Keratinocyte (primary cell): ENCODE data around the gene TIMP2. TPM values are rescaled to one million over a fixed set of nuclear protein-coding genes. Genes with fewer than 3 reads are reported as not detected.
A peak's percentile ranks its signal among the peaks of the same experiment; 100 is the strongest.

ENCODE experiments used
- DNase-seq: peaks from one replicate; pipeline ENCODE4 v3.0.0-alpha.2; 2011; ENCODE audit warnings: low read depth, missing footprints, low spot score
- FAIRE-seq: peaks from 2 replicates; lab custom pipeline; 2011; peaks lifted over from hg19 to GRCh38; lab: Jason Lieb, UNC
- H2AFZ ChIP-seq: 2 replicates; pipeline ENCODE4 v1.6.0; 2012; ENCODE audit warnings: low read length, control low read depth, inconsistent platforms; ENCODE audit not compliant: control insufficient read depth
- H3K27ac ChIP-seq: 2 replicates; pipeline ENCODE4 v1.5.1; 2011; ENCODE audit warnings: low read length; ENCODE audit not compliant: control insufficient read depth, insufficient read depth
- H3K27me3 ChIP-seq: 3 replicates; pipeline ENCODE4 v1.6.0; 2011; ENCODE audit warnings: low read length; ENCODE audit not compliant: control insufficient read depth, insufficient read depth; ENCODE audit errors: extremely low read depth
- H3K36me3 ChIP-seq, 2 experiments: 2 replicates in 1 of 2; 3 replicates in 1 of 2; pipeline ENCODE4 v1.5.1; 2011; ENCODE audit warnings: low read length in 2 of 2, mild to moderate bottlenecking in 1 of 2; ENCODE audit not compliant: control insufficient read depth in 2 of 2, insufficient read depth in 2 of 2; ENCODE audit errors: extremely low read depth in 1 of 2
- H3K4me1 ChIP-seq: 3 replicates; pipeline ENCODE4 v1.5.1; 2011; ENCODE audit warnings: low read length; ENCODE audit not compliant: control insufficient read depth, insufficient read depth; ENCODE audit errors: extremely low read depth
- H3K4me2 ChIP-seq: 3 replicates; pipeline ENCODE4 v1.6.0; 2011; ENCODE audit warnings: low read depth, low read length; ENCODE audit not compliant: control insufficient read depth, insufficient read depth; ENCODE audit errors: extremely low read depth
- H3K4me3 ChIP-seq, 3 experiments: fragments of 200-600 bp in 1 of 3; sonication (generic) in 1 of 3; 2 replicates in 2 of 3; 3 replicates in 1 of 3; pipeline ENCODE4 v1.5.1; 2011 to 2016; ENCODE audit warnings: low read length in 3 of 3, mild to moderate bottlenecking in 3 of 3, control low read depth in 2 of 3, inconsistent platforms in 1 of 3, low read depth in 1 of 3, mixed read lengths in 1 of 3, mixed run types in 1 of 3, moderate library complexity in 1 of 3; ENCODE audit not compliant: control insufficient read depth in 2 of 3, insufficient read depth in 2 of 3; ENCODE audit errors: extremely low read depth in 1 of 3
- H3K79me2 ChIP-seq: 2 replicates; pipeline ENCODE4 v1.6.0; 2012; ENCODE audit warnings: low read length; ENCODE audit not compliant: control insufficient read depth, insufficient read depth
- H3K9ac ChIP-seq: 3 replicates; pipeline ENCODE4 v1.6.0; 2011; ENCODE audit warnings: low read length; ENCODE audit not compliant: control insufficient read depth, insufficient read depth; ENCODE audit errors: extremely low read depth
- H3K9me1 ChIP-seq: 3 replicates; pipeline ENCODE4 v1.6.0; 2011; ENCODE audit warnings: low read length; ENCODE audit not compliant: control insufficient read depth, insufficient read depth; ENCODE audit errors: extremely low read depth
- H3K9me3 ChIP-seq: 2 replicates; pipeline ENCODE4 v1.5.1; 2012; ENCODE audit warnings: low read depth, low read length; ENCODE audit not compliant: control insufficient read depth
- H4K20me1 ChIP-seq: 3 replicates; pipeline ENCODE4 v1.6.0; 2011; ENCODE audit warnings: low read length; ENCODE audit not compliant: control insufficient read depth, insufficient read depth; ENCODE audit errors: extremely low read depth
- CTCF ChIP-seq, 3 experiments: IDR thresholded peaks in 1 of 3; conservative IDR thresholded peaks in 1 of 3; optimal IDR thresholded peaks in 1 of 3; 2 replicates in 2 of 3; 3 replicates in 1 of 3; pipeline versions ENCODE3 to v1.5.1; 2011; ENCODE audit warnings: low read length in 3 of 3, mild to moderate bottlenecking in 3 of 3, moderate library complexity in 2 of 3, control low read depth in 1 of 3, inconsistent platforms in 1 of 3; ENCODE audit not compliant: insufficient read depth in 2 of 3; ENCODE audit errors: extremely low read depth in 1 of 3
- EZH2 ChIP-seq: IDR thresholded peaks from one replicate; pipeline ENCODE4 v1.6.1; 2012; ENCODE audit warnings: inconsistent platforms, mild to moderate bottlenecking, low read length, moderate library complexity
- dilution Hi-C: fragments of 300-500 bp; cut with MboI; formaldehyde crosslinking; loops from one replicate; pipeline ENCODE4 v1.7.0; 2020; ENCODE audit warnings: low sequenced_read_pairs; ENCODE audit not compliant: extremely low pct_ligation_motif_present
- polyA plus RNA-seq, 5 experiments: library from polyadenylated mRNA; depleted of rRNA in 3 of 5; stranded (reverse) in 3 of 5; stranded (forward) in 1 of 5; unstranded in 1 of 5; fragments of >200 nt; gene quantifications; 1 replicate in 1 of 5; 2 replicates in 3 of 5; 3 replicates in 1 of 5; pipeline versions ENCODE4 v1.2.1 to v1.2.3, GENCODE V29; 2011 to 2012; ENCODE audit warnings: missing spikeins in 2 of 5, low read depth in 1 of 5, low replicate concordance in 1 of 5

The TIMP2 gene
- polyA plus RNA-seq, 1 donor (not counting 4 experiments of a cell fraction or from before 2014, with no cell fraction given): 1.2 TPM

GRCh38 chr17:78864117-78864516 lies 61.1 kb downstream of the TIMP2 start:
- H3K9me3 ChIP-seq: no peaks in the 10 kb centered on the region
- H3K4me3 ChIP-seq: no peak overlapping the region
- no peaks in the 10 kb centered on the region for H3K9me1 ChIP-seq
- H3K36me3 ChIP-seq: no peaks in the 10 kb centered on the region
- no peak overlapping the region for H3K9ac ChIP-seq
- no peaks in the 10 kb centered on the region for H3K27me3 ChIP-seq
- H3K79me2 ChIP-seq: no peaks in the 10 kb centered on the region
- no peak overlapping the region for H3K4me2 ChIP-seq
- H3K27ac ChIP-seq: no peak overlapping the region
- peaks cover 5% of the 10 kb centered on the region for H3K4me1 ChIP-seq
- DNase-seq (no peak), FAIRE-seq (no peak)
- TF ChIP-seq CTCF (optimal IDR thresholded peaks at IDR 0.05 in 1 of 3, IDR thresholded peaks at IDR 0.05 in 1 of 3, conservative IDR thresholded peaks at IDR 0.05 in 1 of 3; ENCODE audit: extremely low read depth in 1 of 3, insufficient read depth in 2 of 3, low read length in 3 of 3) (no peak), EZH2 (no peak)
- dilution Hi-C loops: no loop called here
- H2AFZ ChIP-seq: no peak overlapping the region
- no peaks in the 10 kb centered on the region for H4K20me1 ChIP-seq

DNA sequence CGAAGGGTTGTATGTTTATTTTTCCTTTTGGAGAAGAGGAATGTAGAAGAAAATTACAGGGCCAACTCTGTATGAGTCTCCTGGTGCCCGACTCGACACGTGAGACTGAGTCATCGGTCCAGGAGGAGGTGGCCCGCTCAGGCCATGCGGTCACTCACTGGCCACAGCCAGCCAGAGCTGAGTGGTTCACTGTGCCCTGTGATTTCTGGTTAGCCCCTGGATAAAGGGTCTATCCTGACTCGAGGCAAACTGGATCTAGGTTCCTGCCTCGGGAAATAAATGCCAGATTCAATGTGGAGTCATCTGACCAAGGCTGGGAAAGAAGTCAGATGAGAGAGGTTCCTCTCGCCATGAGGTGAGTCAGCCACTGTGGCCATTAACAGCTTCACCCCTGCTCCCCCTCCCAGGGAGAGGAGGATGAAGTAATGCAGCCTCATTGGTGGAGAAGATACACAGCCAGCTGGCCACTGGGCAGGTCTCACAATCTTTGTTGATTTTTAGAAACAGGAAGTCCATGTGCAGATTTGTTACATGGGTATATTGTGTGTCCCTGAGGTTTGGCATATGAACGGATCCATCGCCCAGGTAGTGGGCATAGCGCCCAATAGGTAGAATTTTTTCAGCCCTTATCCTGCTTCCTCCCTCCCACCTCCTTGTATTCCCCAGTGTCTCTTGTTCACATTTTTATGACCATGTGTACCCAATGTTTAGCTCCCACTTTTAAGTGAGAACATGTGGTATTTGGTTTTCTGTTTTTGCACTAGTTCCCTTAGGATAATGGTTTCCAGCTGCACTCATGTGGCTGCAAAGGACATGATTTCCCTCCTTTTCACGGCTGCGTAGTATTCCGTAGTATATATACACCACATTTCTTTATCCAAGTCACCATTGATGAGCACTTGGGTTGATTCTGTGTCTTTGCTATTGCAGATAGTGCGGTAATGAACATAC lies 62.8 kb downstream of the TIMP2 start:
- Histone ChIP-seq H3K4me1 (peaks cover 5% of the 10 kb centered on the region), H3K27me3 (no peaks in the 10 kb centered on the region), H3K9ac (no peak overlapping the region), H3K9me1 (no peaks in the 10 kb centered on the region), H4K20me1 (no peaks in the 10 kb centered on the region), H3K4me3 (no peak overlapping the region), H2AFZ (peak overlapping the region; percentile 53), H3K9me3 (no peaks in the 10 kb centered on the region), H3K4me2 (peak overlapping the region; percentile 45), H3K27ac (peak overlapping the region; percentile 8), H3K36me3 (no peaks in the 10 kb centered on the region), H3K79me2 (no peaks in the 10 kb centered on the region)
- TF ChIP-seq CTCF (optimal IDR thresholded peaks at IDR 0.05 in 1 of 3, IDR thresholded peaks at IDR 0.05 in 1 of 3, conservative IDR thresholded peaks at IDR 0.05 in 1 of 3; ENCODE audit: extremely low read depth in 1 of 3, insufficient read depth in 2 of 3, low read length in 3 of 3) (no peak), EZH2 (no peak)
- no peak for DNase-seq
- dilution Hi-C loops: no loop called here
- FAIRE-seq: no peak
